Stimulated activated CD8-positive, alpha-beta memory T cell treated with anti-CD3 and anti-CD28 coated beads, Interleukin-7, amount 100 ng/mL, for 24 hours (primary cell): ENCODE data around the gene CERS2.
"Not testable (repeated sequence)": the region's sequence is repeated elsewhere in the genome, so short reads cannot be mapped to it uniquely, and the experiment has no call there.

Source experiments
- DNase-seq: peaks from one replicate; pipeline ENCODE4 v3.0.0-alpha.2; 2020; ENCODE audit warnings: low read depth

Gene CERS2

DNA sequence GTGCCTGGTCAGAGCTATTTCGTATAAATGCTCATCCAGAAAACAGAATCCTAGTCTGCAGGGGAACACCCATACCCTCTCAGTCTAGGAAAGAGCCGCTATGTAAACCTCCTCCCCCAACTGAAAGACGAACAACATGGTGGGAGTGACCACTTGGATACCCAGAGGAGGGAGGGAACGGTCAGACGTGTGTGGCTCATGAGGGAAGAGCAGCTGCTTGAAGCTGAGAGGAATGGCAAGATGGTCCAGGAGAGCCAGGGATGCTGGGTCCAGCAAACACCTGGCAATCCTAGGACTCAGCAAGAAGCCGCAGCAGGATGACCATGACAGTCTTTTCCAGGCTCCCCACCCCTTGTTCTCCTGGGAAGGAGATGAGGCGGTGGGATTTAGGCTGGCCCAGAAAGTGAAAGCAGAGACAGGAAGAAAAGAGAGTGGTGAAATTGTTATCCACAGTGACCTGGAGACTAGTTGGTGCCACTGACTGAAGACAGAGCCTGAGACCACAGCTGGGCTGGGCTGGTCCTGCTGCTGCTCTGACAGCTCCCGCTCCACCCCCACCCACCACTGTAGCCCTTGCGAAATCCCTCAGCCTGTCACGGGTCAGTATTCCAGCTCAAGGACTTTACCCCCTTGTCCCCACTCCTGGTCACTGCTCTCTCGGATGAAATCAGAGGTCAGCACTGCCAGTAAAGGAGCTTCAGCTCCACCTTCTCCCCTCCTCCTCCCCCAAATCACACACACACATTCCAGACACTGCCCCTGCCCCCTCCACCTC, 3.6 kb downstream of the CERS2 start:
- no peak for DNase-seq

DNA sequence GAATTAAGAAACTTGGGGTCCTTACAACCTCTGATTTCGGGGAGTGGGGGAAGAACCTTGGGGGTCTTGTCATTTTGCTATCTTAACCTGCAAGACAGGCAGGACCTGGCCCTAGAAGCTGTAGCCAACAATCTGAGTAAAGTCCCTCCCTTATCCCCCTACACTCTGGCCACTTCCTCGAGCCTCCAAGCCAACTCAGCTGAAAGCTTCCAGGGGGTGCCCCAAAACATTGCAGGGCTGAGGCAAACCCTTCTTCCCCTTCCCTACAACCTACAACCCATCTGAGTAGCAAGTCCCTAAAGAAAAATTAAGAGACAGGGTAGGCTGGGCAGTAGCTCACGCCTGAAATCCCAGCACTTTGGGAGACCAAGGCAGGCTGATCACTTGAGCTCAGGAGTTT, 5.0 kb downstream of the CERS2 start:
- no peak for DNase-seq

- DNase-seq = no peak
These were observed 6.1 kb downstream of the CERS2 start for GRCh38 chr1:150968491-150968890.

DNA sequence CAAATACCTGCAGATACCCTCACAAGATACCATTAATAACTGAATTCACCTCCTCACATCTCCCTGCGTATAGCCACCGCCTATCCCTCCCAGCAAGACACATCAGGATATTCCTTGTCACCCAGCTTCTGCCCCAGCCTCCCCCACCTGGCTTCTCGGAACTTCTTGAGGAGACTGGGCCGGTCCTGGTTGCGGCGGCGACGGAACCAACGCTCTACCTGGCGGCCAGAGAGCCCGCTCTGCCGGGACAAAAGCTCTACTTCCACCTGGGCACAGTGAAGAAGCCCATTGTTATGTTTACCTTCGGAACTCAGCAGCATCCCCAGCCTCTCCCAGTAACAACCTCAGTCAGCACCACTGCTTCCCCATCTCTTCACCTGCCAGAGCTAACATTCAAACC, 6.7 kb downstream of the CERS2 start:
- no peak for DNase-seq

DNA sequence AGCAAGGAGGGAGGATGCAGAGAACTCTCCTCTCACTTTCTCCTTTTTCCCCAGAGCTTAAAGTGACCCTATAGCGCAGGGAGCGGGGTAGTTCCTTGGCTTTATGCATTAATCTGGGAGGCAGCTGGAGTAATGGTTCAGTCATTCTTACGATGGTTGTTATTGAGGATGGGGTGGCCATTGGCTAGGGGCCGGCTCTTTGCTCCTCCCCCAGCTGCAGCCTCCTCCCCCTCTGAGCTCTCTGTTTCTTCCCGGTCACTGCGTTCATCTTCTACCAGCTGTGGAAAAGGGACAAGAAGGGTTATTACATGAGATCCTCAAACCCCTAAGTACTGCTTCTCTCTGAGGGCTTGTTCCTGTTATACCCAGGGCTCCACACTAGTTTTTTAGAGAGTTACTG, 8.6 kb downstream of the CERS2 start:
- no peak for DNase-seq

GRCh38 chr1:150965605-150966004, 9.0 kb downstream of the CERS2 start:
- no peak for DNase-seq

GRCh38 chr1:150964164-150964489, 10.5 kb downstream of the CERS2 start:
- DNase-seq = no peak

DNA sequence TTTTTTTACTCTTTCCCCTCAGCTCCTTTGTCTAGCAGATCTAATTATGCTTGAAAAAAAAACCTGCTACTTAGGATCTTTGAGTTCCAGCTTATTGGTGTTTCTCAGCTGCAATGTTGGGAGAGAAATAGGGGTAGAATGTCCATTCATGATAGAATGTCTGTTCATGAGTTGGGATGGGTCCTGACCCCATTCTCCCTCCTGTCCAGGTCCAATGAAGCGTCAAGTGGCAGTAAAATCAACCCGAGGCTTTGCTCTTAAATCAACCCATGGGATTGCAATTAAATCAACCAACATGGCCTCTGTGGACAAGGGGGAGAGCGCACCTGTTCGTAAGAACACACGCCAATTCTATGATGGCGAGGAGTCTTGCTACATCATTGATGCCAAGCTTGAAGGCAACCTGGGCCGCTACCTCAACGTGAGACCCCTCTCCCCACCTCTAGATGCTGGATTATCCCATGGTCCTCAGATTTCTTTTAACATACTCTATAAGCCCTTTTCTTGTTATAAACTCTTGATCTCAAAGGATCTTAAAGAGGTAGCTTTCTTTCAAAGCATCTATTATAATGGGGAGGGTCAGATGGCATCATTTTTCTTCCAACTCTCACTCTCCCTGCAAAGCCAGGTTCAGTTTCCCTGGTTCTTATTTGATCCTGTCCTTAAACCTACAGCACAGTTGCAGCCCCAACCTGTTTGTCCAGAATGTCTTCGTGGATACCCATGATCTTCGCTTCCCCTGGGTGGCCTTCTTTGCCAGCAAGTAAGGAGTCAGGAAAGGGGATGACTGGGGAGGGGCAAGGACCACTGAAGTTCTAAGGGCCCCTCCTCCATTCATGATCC, 11.1 kb downstream of the CERS2 start:
- no peak for DNase-seq

DNA sequence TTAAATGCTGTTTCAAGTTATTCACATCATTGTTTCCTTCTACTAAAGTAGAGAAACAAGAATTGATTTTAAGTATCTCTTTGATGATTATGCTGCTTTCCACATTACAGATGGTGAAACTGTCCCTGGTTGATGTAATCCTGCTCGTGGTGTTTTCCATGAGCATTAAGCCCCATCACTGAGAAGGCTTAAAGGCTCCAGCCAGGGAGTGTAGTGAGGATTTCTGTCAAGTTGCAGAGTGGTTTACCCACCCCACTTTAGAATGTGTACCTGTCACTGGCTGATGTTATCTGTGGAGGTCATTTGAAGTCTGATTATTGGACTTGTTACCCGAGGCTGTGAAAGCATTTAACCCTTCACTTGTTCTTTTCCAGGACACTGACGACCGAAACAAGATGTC, 12.9 kb downstream of the CERS2 start:
- DNase-seq = no peak

DNA sequence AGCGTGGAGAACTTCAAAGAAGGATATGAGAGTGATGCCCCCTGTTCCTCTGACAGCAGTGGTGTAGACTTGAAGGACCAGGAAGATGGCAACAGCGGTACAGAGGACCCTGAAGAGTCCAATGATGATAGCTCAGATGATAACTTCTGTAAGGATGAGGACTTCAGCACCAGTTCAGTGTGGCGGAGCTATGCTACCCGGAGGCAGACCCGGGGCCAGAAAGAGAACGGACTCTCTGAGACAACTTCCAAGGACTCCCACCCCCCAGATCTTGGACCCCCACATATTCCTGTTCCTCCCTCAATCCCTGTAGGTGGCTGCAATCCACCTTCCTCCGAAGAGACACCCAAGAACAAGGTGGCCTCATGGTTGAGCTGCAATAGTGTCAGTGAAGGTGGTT, 14.0 kb downstream of the CERS2 start:
- no peak for DNase-seq

DNA sequence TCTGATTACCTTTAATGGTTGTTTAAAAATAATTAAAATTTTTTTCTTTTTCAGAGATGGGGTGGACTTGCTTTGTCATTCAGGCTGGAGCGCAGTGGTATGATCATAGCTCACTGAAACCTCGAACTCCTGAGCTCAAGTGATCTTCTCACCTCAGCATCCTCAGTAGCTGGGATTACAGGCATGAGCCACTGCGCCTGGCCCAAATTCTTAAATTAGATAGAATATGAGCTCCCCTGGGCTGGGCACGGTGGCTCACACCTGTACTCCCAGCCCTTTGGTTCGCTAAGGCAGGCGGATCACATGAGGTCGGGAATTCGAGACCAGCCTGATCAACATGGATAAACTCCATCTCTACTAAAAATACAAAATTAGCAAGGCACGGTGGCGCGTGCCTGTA, 17.0 kb downstream of the CERS2 start:
- DNase-seq = no peak

DNA sequence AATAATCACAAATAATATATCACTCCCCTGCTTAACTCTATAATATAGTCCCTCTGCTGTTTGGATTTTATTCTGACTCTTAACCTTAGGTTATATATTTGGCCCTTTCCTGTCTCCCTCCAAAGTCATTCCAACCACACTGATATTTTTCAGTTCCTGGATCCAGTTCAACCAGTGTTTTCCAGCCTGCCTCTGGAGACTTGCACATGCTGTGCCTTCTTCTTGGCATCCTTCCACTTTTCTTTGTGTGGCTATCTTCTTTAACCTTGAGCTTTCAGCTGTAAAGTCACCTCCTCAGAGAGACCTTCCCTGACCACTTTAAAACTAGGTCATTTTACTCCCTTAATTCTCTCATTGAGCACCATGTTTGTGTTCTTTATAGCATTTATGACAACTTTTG, 19.4 kb downstream of the CERS2 start:
- no peak for DNase-seq

GRCh38 chr1:150954708-150955107, 19.9 kb downstream of the CERS2 start:
- no peak for DNase-seq

DNA sequence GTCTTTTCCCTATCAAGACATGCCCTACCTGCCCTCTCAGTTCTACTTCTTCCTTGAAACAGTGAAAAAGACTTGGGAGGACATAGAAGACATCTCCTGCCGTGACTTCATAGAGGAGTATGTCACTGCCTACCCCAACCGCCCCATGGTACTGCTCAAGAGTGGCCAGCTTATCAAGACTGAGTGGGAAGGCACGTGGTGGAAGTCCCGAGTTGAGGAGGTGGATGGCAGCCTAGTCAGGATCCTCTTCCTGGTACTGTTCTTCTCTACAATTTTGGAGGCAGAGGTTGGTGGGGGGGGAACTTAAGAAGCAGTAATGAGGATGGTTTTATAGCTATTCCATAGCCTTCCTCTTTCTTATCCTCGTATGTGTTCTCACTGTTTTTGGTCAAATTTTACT, 29.8 kb downstream of the CERS2 start:
- no peak for DNase-seq

- DNase-seq = no peak
These were observed 42.9 kb downstream of the CERS2 start for GRCh38 chr1:150931773-150932172.

GRCh38 chr1:150928775-150929174, 45.9 kb downstream of the CERS2 start:
- DNase-seq = not testable (repeated sequence)

DNA sequence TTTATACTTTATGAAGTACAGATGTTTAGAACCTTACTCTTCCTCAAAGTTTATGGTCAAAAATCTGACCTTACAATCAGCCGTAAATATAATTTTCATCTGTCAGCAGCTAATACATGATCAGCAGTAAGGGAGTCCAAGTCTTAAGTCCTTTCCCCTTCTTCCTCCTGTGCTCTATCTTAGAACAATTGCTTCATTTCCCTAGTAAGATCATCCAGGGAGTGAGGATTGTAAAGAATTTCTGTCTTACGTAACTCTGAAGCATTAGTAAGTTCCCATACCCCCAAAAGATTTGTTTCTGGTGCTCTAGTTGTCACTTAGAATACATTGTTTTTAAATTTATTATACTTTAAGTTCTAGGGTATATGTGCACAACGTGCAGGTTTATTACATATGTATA, 46.3 kb downstream of the CERS2 start:
- DNase-seq = no peak

DNA sequence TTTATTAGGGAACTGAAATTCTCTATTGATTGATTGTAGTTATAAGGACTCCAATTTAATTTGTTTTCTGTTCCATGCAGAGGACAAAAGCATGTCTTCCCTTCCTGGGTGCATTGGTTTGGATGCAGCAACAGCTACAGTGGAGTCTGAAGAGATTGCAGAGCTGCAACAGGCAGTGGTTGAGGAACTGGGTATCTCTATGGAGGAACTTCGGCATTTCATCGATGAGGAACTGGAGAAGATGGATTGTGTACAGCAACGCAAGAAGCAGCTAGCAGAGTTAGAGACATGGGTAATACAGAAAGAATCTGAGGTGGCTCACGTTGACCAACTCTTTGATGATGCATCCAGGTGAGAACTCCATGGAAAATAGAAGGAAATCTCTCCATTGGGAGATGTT, 47.0 kb downstream of the CERS2 start:
- DNase-seq = no peak

- peak; percentile 91 for DNase-seq
These were observed 48.4 kb downstream of the CERS2 start, which contains the start of gene SETDB1 for GRCh38 chr1:150926097-150926741. Gene SETDB1, plus strand, starts transcription at chr1:150926363. Its CDS starts 1,352 bp downstream, at chr1:150927715.

- DNase-seq = no peak
These were observed 49.6 kb downstream of the CERS2 start for GRCh38 chr1:150925080-150925479.

GRCh38 chr1:150922519-150922975, 52.1 kb downstream of the CERS2 start:
- DNase-seq = peak; percentile 60

DNA sequence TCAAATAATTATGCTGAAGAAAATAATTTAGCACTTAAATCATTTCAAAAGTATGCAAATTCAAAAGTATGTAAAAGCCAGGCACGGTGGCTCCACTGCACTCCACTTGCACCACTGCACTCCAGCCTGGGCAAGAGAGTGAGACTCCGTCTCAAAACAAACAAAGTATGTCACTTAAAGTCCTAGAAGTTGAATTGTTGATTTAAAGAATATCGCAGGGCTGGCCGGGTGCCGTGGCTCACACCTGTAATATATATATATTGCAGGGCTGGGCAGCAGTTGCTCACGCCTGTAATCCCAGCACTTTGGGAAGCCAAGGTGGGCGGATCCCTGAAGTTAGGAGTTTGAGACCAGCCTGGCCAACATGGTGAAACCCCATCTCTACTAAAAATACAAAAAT, 57.2 kb downstream of the CERS2 start:
- DNase-seq = no peak
